Measurements from ENCODE around the gene CENPX.

Gene CENPX

DNA sequence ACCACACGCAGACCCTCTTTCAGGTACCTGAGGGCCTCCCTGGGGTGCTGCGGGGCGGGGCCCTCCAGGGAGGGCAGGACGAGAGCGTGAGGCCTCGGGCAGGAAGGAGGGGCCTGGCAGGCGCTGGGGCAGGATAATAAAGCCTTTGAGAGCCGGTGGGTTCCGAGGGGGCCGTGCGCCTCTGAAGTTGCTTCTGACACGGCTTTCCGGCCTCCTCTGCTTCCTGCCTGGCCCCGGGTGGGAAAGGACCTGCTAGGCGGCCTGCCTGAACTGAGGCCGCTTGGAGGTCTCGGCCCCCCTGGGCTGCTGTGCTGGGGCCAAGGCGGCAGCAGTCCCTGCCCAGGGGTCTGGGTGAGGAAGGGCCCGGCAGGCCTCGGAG is 10.4 kb downstream of the CENPX start:
- in situ Hi-C loops (cut with HindIII; ENCODE audit: low sequenced_read_pairs): no loop called here

DNA sequence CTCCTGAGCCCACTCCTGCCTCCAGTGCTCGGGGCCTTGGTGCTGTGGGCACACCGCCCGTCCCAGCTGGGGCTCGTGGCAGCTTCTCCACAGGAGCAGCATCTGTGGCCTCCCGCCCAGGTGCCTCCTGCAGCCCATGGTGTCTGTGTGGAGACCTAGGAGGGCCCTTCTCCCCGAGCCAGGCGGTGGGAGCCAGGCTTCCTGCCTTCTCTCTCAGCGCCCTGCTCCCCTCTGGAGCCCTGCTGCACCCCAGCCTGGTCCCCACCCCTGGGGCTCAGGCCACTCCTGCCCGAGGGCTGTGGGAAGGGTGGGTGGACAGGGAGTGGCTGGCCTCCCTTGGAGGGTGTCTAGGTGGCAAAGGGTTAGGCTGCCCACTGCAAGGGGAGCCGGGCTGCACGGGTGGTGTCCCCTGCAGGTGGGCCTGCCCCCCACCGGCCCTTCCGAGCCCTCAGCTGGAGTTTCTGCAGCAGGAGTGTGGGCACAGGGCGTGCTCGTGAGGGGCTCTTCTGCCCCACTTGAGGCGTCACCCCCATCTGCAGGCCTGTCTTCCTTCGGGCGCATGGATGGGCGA is 11.0 kb downstream of the CENPX start:
- in situ Hi-C loops (cut with HindIII; ENCODE audit: low sequenced_read_pairs): no loop called here

GRCh38 chr17:82010575-82011525 is 11.8 kb downstream of the CENPX start:
- in situ Hi-C loops (cut with HindIII; ENCODE audit: low sequenced_read_pairs): no loop called here

DNA sequence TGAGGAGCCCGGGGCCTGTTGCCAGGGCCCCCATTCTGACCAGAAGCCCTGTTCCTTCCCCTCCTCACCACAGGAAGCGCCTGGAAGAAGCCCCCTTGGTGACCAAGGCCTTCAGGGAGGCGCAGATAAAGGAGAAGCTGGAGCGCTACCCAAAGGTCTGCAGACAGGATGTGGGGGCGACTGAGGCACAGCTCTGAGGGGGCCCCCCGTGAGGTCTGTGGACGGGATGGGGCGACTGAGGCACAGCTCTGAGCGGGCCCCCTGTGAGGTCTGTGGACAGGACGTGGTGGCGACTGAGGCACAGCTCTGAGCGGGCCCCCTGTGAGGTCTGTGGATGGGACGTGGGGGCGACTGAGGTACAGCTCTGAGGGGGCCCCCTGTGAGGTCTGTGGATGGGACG is 13.3 kb downstream of the CENPX start:
- in situ Hi-C loops (cut with HindIII; ENCODE audit: low sequenced_read_pairs): no loop called here

GRCh38 chr17:82008941-82009405 is 13.7 kb downstream of the CENPX start:
- in situ Hi-C loops (cut with HindIII; ENCODE audit: low sequenced_read_pairs): no loop called here

DNA sequence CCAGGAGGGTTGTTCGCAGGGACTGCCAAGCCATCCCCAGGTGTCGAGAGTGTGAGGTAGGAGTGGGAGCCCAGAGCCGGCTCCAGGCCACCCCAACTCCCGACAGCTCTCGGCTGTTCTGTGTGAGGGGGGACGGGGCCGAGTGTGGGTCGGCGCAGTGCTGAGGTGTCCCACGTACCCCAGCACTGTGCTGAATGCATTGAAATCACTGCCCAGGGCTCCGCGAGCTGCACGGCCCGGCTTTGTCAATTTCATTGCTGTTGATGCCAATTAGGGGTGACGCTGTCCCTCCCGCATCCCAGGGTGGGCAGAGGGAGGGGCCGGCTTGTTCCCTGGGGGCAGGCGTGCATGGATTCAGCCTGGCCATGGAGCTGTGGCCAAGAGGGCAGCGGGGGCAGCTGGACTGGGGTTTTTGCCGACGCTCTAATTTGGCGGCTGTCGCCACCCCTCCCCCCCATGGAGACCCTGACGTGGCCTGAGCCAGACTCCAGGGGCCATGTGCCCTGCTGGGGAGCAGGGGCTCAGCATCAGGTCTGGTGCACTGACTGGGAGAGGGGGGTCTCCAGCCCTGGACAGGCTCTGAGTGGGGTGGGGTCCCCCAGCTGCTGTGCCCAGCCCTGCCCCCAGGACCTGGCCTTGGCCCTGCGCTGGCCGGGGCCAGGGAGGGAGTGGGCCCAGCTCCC is 14.3 kb downstream of the CENPX start:
- in situ Hi-C loops (cut with HindIII; ENCODE audit: low sequenced_read_pairs): no loop called here

GRCh38 chr17:82007495-82008257 is 15.0 kb downstream of the CENPX start:
- in situ Hi-C loops (cut with HindIII; ENCODE audit: low sequenced_read_pairs): no loop called here

GRCh38 chr17:82007228-82007494 is 15.5 kb downstream of the CENPX start:
- in situ Hi-C loops (cut with HindIII; ENCODE audit: low sequenced_read_pairs): no loop called here

- in situ Hi-C loops (cut with HindIII; ENCODE audit: low sequenced_read_pairs): no loop called here
Measured at GRCh38 chr17:82006468-82007227, 16.0 kb downstream of the CENPX start.

DNA sequence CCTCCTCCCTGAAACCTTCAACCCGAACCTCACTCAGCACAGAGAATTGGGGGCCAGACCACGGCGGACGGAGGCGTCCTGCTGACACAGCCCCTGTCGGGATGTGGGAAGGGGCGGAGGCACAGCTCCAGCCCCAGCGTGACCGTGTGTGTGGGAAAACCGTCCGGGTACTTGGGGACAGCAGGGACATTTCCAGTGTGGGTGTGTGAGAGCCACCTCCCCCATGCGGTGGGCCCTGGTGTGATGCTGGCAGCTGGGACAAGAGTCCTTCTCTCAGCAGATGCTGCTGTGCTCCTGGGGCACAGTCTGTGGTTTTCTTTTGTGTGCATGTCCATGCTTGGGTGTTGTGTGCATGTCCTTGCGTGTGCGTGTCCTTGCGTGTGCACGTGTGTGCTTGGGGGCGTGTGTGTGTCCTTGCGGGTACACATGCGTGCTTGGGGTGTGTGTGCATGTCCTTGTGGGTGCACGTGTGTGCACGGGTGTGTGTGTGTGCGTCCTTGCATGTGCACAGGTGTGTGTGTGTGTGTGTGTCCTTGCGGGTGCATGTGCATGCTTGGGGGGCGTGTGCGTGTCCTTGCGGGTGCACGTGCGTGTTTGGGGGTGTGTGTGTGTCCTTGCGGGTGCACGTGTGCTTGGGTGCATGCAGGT is 16.9 kb downstream of the CENPX start:
- in situ Hi-C loops (cut with HindIII; ENCODE audit: low sequenced_read_pairs): no loop called here

GRCh38 chr17:82004517-82005455 is 17.9 kb downstream of the CENPX start:
- in situ Hi-C loops (cut with HindIII; ENCODE audit: low sequenced_read_pairs): no loop called here

GRCh38 chr17:82003411-82004381 is 19.0 kb downstream of the CENPX start:
- in situ Hi-C loops (cut with HindIII; ENCODE audit: low sequenced_read_pairs): no loop called here

DNA sequence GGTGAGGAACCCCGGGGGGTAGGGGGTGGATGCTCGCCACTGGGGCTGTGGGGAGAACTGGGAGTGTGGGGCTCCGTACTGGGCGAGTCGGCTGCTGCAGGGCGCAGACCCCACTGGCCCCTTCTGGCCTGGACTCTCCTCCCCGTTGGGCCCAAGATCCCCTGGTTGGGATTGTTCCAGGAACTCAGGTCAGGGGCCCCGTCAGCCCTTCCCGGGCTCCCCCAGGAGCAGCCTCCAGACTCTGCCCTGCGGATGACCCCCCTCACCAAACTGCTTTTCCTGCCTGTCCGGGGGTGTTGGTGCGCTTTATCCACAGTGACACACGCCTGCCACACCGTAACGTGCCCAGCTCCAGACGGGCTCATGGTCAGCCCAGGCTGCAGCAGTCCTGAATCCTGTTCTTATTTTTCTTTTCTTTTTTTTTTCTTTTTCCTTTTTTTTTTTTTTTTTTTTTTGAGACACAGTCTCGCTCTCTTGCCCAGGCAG is 21.1 kb downstream of the CENPX start:
- in situ Hi-C loops (cut with HindIII; ENCODE audit: low sequenced_read_pairs): no loop called here

GRCh38 chr17:82000803-82001570 is 21.7 kb downstream of the CENPX start:
- in situ Hi-C loops (cut with HindIII; ENCODE audit: low sequenced_read_pairs): no loop called here

GRCh38 chr17:81999976-82000802 is 22.5 kb downstream of the CENPX start:
- in situ Hi-C loops (cut with HindIII; ENCODE audit: low sequenced_read_pairs): no loop called here

DNA sequence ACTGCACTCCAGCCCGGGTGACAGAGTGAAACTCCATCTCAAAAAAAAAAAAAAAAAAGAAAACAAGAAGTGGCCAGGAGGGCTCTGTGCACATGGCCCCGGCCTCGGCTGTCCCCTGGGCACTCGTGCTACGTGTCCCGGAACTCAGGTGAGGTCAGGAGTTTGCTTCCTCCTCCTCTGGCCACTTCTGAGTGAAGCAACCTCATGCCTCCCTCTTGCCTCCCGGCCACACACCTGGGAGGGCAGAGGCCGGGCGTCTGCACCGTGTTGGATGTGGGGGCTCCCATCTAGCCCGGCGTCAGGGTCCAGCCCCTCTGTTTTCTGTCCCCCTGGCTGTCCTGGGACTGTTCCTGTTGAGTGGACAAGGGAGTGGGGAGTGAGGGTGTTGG is 23.1 kb downstream of the CENPX start:
- in situ Hi-C loops (cut with HindIII; ENCODE audit: low sequenced_read_pairs): no loop called here
